Ascending aorta (tissue), 2 donors: ENCODE data around the gene GRK2. TPM values are rescaled to one million over a fixed set of nuclear protein-coding genes. Genes with fewer than 3 reads are reported as not detected.

Experiments used
- DNase-seq, 2 donors: peaks; one replicate each; pipeline ENCODE4 v3.0.0-alpha.2; 2019; ENCODE audit warnings: low spot score in 2 of 2
- H3K27ac ChIP-seq, 2 donors: fragments of 200-600 bp; sonication (generic); one replicate each; pipeline ENCODE4 v1.5.1; 2016 to 2017; ENCODE audit warnings: mild to moderate bottlenecking in 1 of 2
- H3K27me3 ChIP-seq: fragments of 200-600 bp; sonication (generic); one replicate; pipeline ENCODE4 v1.5.1; 2017
- H3K36me3 ChIP-seq, 2 donors: fragments of 200-600 bp; sonication (generic); one replicate each; pipeline ENCODE4 v1.5.1; 2016
- H3K4me1 ChIP-seq, 2 donors: fragments of 200-600 bp; sonication (generic); one replicate each; pipeline ENCODE4 v1.5.1; 2016 to 2017; ENCODE audit warnings: mild to moderate bottlenecking in 1 of 2
- H3K4me3 ChIP-seq, 2 donors: fragments of 200-600 bp; sonication (generic); one replicate each; pipeline ENCODE4 v1.5.1; 2016 to 2017; ENCODE audit warnings: mild to moderate bottlenecking in 1 of 2
- H3K9me3 ChIP-seq, 2 donors: fragments of 200-600 bp; sonication (generic); one replicate each; pipeline ENCODE4 v1.5.1; 2016
- CTCF ChIP-seq, 3 experiments: fragments of 200-600 bp in 2 of 3; fragments of 450-650 bp in 1 of 3; sonication (generic) in 2 of 3; IDR thresholded peaks; one replicate each; pipeline ENCODE4 v1.5.1; 2016 to 2019; ENCODE audit warnings: antibody characterized with exemption in 3 of 3, mild to moderate bottlenecking in 1 of 3, moderate library complexity in 1 of 3
- intact Hi-C: fragments of 100-400 bp; cut with DNase I; formaldehyde crosslinking; loops from one replicate; pipeline ENCODE4 v1.15.1; 2023
- total RNA-seq: library from RNA; depleted of rRNA; stranded (reverse); fragments of >200 nt; gene quantifications from one replicate; pipeline ENCODE4 v1.1.0, GENCODE V29; 2016

GRK2 gene
- total RNA-seq, 1 donor from 2014 or later, result 65.3 TPM

- DNase-seq, result no peak
- Histone ChIP-seq H3K27ac (no peak overlapping the region), H3K27me3 (no peaks in the 10 kb centered on the region), H3K36me3 (no peaks in the 10 kb centered on the region), H3K4me3 (no peak overlapping the region), H3K9me3 (no peaks in the 10 kb centered on the region), H3K4me1 (no peaks in the 10 kb centered on the region)
- intact Hi-C loops, result no loop called here
- TF ChIP-seq CTCF (IDR thresholded peaks at IDR 0.05), result no peak
Observed at GRCh38 chr11:67332081-67332691, 65.9 kb downstream of the GRK2 start.

Other genes with a start within 250 kb of the GRK2 start
- gene SYT12, start 243.3 kb upstream of the GRK2 start, total RNA-seq, result 6.3 TPM
- gene RHOD, start 209.6 kb upstream of the GRK2 start, total RNA-seq, result 82.6 TPM
- gene KDM2A, start 147.2 kb upstream of the GRK2 start, total RNA-seq, result 129 TPM
- gene ANKRD13D, start 22.8 kb downstream of the GRK2 start, total RNA-seq, result 54.7 TPM
- 30.9 TPM for gene SSH3, start 37.1 kb downstream of the GRK2 start, total RNA-seq
- 107 TPM for gene POLD4, start 87.1 kb downstream of the GRK2 start, total RNA-seq
- 32.6 TPM for gene CLCF1, start 107.1 kb downstream of the GRK2 start, total RNA-seq
- 22.6 TPM for gene RAD9A, start 125.5 kb downstream of the GRK2 start, total RNA-seq
- gene PPP1CA, start 135.4 kb downstream of the GRK2 start, total RNA-seq, result 113 TPM
- 0.64 TPM for gene TBC1D10C, start 137.6 kb downstream of the GRK2 start, total RNA-seq
- 6.0 TPM for gene CARNS1, start 149.2 kb downstream of the GRK2 start, total RNA-seq
- gene RPS6KB2, start 162.0 kb downstream of the GRK2 start, total RNA-seq, result 72.3 TPM
- gene PTPRCAP, start 171.2 kb downstream of the GRK2 start, total RNA-seq, result 26.6 TPM
- 93.4 TPM for gene CORO1B, start 177.0 kb downstream of the GRK2 start, total RNA-seq
- gene GPR152, start 186.3 kb downstream of the GRK2 start, total RNA-seq, result not detected
- not detected for gene CABP4, start 188.9 kb downstream of the GRK2 start, total RNA-seq
- 189 TPM for gene TMEM134, start 202.8 kb downstream of the GRK2 start, total RNA-seq
- gene AIP, start 216.6 kb downstream of the GRK2 start, total RNA-seq, result 116 TPM
- 31.8 TPM for gene PITPNM1, start 238.9 kb downstream of the GRK2 start, total RNA-seq
- gene CDK2AP2, start 241.7 kb downstream of the GRK2 start, total RNA-seq, result 159 TPM